NCI-H82 treated with DMSO at 0.1 percent for 48 hours (cell line): Measurements from ENCODE around the gene PACSIN2.

Experiments
- DNase-seq: peaks from one replicate; lab custom pipeline; 2025; ENCODE audit not compliant: unreplicated experiment; lab: John Stamatoyannopoulos, UW

Gene PACSIN2

GRCh38 chr22:42907404-42908373 is 107.3 kb downstream of the PACSIN2 start:
- no peak for DNase-seq

- no peak for DNase-seq
Observed at GRCh38 chr22:42906605-42907348, 108.2 kb downstream of the PACSIN2 start.

GRCh38 chr22:42905702-42906183 is 109.2 kb downstream of the PACSIN2 start:
- DNase-seq, result no peak

GRCh38 chr22:42905217-42905616 is 109.7 kb downstream of the PACSIN2 start:
- DNase-seq, result no peak

GRCh38 chr22:42904050-42904449 is 110.9 kb downstream of the PACSIN2 start:
- DNase-seq, result no peak

GRCh38 chr22:42902875-42903510 is 112.0 kb downstream of the PACSIN2 start:
- DNase-seq, result no peak

GRCh38 chr22:42901790-42902508 is 113.0 kb downstream of the PACSIN2 start:
- DNase-seq, result no peak

- DNase-seq, result no peak
Observed at GRCh38 chr22:42897960-42898359, 117.0 kb downstream of the PACSIN2 start.

GRCh38 chr22:42895541-42895981 is 119.4 kb downstream of the PACSIN2 start:
- DNase-seq, result no peak

GRCh38 chr22:42895087-42895486 is 119.9 kb downstream of the PACSIN2 start:
- DNase-seq, result no peak

GRCh38 chr22:42893371-42894150 is 121.4 kb downstream of the PACSIN2 start:
- DNase-seq, result no peak

- DNase-seq, result no peak
Observed at GRCh38 chr22:42892571-42893316, 122.2 kb downstream of the PACSIN2 start.

- DNase-seq, result no peak
Observed at GRCh38 chr22:42892156-42892555, 122.8 kb downstream of the PACSIN2 start.

- DNase-seq, result no peak
Observed at GRCh38 chr22:42891696-42892095, 123.3 kb downstream of the PACSIN2 start.

GRCh38 chr22:42891008-42891407 is 123.9 kb downstream of the PACSIN2 start:
- DNase-seq, result no peak

GRCh38 chr22:42889304-42889703 is 125.6 kb downstream of the PACSIN2 start:
- no peak for DNase-seq

- DNase-seq, result no peak
Observed at GRCh38 chr22:42887523-42888507, 127.1 kb downstream of the PACSIN2 start.

- no peak for DNase-seq
Observed at GRCh38 chr22:42887120-42887519, 127.8 kb downstream of the PACSIN2 start.
